GM21515 (cell line): ENCODE data around the gene GP9.
A peak's percentile ranks its signal among the peaks of the same experiment; 100 is the strongest.

Experiments
- ATAC-seq: cut with Tn5 transposase; IDR thresholded peaks from one replicate; pipeline ENCODE4 v1.9.1; 2021; ENCODE audit not compliant: unreplicated experiment

GP9 gene

DNA sequence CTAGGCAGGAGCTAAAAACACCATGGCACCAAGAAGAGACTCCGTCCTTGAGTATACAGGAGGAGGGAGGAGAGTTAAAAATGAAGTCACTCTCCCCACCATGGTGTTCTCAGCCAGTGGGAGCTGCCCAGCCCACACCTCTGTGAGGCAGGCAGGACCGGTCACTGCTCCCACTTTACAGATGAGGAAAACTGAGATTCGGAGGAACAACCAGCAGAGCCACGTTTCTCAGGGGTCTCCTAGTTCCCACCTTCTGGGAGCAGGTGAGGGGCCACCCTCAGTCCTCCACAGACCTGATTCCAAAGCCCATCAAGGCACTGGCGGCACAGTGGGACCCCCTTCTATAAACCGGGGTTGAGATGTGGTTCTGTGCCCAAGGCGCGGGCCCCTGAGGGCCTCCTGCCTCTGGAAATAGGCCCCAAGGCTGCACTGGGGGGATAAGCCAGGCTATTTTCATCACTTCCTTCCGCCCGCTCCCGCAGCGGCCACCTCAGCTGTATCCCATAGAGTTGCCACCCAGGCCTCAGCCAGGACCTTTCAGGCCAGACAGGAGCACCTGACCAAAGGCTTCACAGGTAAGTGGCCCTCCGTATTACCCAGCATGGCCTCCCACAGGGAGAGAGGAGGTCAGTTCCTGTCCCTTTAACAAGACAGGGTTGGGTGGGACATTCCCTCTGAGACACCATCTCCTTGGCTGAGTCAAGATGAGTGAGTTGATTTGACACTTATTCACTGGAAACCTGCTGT is at the start of gene GP9:
GP9 (plus strand) TSS at position 504 of the 747 bp plus-strand sequence. CDS start 961 bp downstream, outside the sequence.
- ATAC-seq: no peak

DNA sequence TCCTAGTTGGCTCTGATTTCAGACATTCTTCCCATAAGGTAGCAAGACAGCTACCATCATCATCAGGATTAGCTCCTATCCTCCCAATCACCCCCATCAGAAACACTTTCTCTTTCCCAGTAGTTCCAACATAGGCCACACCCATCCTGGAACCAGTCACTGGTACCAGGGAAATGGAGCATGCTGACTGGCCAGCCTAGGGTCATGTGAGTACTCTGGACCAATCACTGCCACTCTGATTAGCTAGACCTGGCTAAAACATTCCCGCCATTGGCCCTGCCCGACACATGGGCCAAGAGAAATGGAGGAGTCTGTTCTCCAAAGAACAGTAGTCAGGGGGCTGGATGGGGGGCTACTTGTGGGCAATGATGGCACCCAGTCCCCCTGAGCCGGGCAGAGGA is 47.1 kb upstream of the GP9 start:
- no peak for ATAC-seq

DNA sequence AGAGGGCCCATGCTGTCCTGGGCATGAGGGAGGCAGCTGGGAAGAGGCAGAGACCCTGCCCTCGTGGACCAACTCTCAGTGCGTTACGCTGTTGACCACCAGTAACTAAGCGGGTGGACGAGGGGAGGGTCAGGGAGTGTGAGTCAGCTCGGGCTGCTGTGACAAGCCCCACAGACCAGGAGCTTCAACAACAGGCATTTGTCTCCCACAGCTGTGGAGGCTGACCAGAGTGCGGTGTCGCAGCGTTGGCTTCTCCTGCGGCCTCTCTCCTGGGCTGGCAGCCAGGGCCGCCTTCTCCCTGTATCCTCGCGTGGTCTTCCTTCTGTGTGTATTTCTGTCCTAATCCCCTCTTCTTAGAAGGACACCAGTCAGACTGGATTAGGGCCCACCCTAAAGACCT is 46.4 kb upstream of the GP9 start:
- no peak for ATAC-seq

DNA sequence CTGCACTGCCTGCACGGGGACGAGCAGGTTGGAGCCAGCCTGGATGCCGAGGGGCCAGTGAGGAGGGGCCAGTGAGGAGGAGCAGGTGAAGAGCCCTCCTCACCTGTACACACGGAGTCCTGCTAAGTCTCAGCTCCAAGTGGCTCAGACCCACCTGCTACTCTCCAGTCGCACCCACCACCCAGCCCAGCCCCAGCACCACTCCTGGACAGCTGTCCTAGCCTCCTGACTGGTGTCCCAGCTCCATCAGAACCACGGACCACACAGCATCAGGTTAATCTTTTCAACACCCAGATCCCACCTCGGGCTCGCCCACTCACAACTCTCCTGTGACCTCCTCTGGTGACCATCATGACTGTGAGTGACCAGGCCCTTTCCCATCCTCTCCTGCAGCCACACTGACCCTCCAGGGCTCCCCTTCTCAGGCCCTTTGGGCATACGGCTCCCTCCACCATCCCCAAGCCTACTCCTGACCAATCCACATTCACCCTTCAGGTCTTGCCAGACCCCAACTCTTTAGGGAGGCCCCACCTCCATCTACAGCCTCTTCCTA is 45.7 kb upstream of the GP9 start:
- ATAC-seq: no peak

DNA sequence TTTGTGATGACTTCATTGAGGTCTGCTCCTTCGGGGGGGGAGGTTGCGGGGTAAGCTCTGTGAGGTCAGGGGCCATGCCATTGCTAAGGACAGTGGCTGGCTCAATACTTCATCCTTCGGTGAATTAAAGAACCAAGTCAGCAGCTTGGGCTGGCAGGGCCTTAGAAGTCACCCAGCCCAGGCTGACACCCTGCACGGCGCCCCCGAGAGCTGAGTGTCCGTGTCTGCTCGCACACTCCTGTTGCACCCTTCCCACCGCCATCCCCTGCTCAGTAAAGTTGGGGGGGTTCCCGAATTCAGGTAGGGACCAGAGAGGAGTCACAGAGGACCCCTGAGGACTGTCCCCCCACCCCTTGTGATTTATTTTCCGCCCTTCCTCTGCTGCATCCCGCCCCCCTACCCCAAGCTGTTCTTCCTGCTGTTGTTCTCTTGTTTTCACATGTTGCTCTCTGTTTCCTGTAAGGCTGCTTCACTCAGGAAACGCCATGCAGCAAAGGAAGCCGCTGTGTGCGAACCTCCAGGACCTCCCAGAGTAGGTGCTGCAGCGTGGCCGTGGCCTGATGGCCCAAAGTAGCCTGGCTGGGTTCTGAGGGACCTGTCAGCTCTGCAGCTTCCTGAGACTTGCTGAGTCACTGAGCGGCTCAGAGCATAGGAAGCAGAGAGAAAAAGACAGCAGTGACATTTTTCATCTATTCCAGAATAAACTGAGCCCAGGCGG is 45.0 kb upstream of the GP9 start:
- ATAC-seq: no peak

DNA sequence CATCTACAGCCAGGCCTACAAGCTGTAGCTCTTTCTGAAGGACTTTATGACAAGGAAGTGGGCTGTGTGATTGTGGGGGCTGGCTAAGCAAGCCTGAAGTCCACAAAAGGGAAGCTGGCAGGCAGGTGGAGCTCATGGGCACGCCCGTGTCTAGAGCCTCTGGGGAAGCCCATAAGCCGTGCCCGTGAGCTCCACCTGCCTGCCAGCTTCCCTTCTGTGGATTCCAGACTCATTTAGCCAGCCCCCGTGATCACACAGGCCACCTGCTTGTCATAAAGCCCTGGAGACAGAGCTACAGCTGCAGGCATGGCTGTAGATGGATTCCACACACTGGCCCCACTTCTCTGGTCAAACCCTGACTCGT is 44.2 kb upstream of the GP9 start:
- no peak for ATAC-seq

DNA sequence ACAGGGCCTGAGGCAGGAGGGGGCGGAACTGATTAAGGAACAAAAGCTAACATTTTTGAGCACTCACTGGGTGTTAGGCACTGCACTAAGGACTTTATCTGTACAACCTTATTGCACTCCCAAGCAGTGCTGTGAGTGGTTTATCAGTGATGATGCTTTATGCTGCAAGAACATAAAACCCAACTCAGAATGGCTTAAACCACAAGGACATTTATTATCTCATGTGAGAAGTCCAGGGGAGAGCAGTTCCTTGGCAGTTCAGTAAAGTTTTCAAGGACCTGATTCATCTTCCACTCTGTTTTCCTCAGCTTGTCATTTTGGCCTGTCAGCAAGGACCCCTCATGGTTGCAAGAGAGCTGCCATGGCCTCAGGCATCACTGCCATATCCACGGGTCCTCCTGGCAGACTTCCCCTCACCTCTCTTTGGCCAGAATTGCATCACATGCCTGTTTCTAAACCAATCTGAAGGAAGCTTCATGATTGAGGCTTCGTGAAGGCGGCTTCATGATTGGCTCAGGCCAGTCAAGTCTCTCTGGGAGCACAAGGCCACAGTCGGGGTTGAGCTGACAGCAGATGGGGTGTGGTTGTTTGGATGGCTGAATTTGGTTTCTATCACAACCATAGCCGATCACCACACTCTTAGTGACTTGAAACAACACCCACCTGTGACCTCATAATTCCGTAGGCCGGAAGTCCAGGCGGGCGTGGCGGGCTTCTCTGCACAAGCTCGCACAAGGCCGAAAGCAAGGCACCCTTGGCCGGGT is 43.7 kb upstream of the GP9 start:
- no peak for ATAC-seq

DNA sequence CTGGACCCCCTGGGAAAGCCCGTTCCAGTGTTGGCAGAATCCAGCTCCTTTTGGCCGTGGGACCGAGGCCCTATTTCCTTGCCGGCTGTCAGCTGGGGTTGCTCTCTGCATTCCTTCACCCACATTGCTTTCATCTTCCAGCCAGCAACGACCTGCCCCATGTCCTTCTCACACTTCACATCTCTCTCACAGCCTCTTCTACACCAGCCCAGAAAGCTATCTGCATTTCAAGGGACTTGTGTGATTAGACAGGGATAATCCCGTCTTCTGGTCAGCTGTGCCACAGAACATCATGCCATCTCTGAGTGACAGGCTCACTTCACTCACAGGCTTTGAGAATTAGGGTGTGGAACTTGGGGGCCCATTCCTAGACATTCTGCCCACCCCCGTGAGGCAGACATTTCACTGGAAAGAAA is 43.1 kb upstream of the GP9 start:
- no peak for ATAC-seq

DNA sequence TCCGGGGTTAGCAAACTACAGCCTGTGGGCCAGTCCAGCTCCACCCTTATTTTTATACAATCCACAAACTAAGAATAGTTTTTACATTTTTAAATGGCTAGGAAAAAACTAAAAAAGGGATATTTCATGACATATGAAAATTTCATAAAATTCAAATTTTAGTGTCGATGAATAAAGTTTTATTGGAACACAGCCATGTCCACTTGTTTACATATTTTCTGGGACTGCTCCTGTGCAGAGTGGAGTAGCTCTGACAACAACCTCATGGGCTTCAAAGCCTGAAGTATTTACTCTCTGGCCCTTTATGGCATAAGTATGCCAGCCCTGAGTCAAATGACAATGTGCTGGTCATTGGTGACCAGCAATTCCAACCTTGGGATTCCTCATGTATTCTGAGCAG is 42.3 kb upstream of the GP9 start:
- ATAC-seq: no peak

DNA sequence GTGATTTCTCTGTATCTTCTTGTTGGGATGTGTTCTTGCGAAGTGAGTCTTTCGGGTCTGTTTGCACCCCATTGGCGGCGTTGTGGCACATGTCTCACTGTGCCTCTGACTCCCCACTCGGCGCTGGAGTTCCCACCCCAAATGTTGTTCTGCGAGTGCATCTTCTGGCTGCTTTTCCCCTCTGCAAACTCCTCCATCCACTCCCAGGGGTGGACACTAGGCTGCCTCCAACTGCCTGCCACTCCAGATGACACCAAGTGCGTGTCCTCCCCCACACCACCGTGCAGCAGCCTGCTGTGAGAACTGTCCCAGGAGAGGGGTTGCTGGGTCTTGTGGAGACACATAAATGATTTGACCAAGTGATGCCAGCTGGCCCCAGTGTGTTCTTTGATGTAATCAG is 41.8 kb upstream of the GP9 start:
- ATAC-seq: no peak

DNA sequence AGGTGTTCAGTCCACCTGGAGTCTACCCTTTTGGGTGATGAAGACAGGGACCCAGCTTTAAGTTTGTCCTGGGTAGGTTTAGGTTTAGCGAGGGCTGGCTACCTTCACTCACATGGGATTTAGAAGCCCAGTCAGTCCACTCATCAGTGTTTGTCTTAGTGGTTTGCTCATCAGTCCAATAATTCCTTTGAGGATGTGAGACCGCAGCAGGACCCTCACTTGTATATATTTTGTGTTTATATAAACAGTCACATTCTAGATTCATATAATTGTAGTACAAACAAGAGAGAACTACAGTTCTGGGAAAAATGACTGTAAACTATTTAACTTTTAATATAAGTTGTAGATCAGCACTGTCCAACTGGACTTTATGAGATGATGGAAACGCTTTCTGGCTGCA is 41.3 kb upstream of the GP9 start:
- ATAC-seq: no peak

DNA sequence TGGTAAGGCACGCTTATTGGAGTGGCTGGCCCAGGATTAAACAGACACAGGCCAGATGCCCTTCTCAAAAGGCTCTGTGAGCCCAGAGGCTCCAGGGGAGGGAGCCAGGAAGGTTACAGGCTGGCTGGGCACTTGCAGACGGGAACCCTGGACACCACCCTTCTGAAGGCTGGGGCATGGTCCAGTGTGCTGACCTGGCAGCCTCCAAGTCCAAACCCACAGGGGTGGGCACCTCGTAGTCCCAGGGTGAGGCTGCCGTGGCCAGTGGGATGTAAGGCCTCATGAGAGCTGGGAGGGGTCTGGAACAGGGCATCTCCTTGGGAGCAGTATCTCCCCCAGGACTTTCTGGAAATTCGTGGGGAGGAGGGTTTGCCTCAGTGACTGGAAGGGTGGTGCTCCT is 39.9 kb upstream of the GP9 start:
- no peak for ATAC-seq

DNA sequence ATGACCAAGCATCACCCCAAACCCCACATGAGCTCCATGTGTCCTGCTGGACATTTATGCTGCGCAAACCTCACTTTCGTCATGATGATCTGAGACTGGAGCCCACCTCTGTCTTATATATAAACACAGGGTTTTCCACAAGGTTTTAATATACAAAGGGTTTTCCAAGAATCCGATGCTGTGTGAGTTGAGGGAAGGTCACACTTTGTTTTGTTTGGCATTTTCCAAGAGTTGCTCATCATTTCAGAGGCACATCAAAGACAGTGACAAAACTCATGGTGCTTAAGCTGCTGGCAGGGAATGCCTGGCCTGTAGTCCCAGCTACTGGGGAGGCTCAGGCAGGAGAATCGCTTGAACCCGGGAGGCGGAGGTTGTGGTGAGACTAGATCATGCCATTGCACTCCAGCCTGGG is 39.4 kb upstream of the GP9 start:
- ATAC-seq: no peak

DNA sequence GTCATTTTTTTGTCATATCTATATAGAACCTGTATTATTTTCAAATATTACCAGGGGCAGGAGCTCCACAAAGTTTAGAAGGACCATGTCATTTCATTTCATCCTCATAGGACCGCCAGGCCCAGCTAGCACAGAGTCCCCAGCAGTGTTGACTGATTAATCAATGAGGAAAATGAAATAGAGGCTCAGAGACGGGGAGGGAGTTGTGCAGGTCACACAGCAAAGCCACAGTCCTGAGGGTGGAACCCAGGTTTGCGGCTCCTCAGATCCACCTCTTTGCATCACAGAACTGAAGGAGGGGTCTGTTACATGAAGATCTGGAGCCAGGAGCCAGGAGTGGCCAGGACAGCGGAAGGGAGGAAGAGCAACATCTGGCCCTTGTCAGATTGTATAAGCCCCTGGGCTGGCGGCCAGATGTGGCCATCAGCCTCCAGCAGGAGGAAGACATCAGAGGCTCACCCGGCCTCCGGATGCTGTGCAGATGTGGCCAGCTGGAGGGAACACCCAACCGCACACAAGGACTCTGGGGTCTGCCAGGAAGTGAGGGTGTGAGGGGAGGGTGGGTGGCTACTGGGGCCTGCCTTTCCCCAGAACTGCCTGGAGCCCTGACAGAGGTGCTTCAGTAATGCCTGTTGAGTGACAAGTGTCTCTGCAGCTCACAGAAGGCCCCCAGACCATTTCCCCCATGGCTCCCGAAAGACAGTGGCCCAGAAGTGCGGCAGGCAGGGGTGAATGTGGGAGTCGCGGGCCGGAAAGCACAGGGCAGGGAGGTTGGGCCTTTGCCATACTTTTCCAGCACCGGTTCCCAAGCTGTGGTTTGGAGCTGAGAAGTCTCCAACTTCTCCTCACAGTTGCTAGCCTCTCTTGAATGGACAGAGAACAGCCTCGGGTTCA is 38.2 kb upstream of the GP9 start:
- ATAC-seq: no peak

DNA sequence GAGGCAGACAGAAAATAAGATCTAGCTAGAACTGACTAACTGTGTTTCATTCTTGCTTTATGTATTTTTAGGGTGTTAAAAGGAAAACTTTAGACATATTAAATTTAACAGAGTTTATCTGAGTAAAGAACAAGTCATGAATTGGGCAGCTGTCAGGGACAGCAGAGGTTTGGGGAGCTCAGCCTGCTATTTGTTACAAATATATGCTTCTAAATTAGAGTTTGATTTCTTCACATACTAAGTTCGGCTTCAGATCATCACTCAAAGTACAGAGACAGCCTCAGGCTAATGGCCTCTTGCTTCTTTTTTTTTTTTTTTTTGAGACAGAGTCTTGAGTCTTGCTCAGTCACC is 37.6 kb upstream of the GP9 start:
- no peak for ATAC-seq

DNA sequence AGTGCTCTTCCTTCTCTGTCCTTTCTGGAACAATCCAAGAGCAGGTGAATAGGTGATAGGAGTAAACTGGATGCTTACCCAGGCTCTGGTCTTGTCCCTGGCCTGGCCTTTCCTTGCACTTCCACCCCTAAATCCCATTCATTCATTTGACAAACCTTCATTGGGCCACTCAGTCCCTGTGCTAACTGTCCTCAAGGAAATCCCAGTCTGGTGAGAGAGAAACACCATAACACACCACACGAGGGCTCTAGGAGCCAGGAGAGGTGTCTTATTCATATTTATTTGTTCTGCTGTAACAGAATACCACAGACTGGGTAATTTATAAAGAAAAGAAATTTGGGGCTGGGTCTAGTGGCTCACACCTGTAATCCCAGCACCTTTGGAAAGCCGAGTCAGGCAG is 36.7 kb upstream of the GP9 start:
- no peak for ATAC-seq

DNA sequence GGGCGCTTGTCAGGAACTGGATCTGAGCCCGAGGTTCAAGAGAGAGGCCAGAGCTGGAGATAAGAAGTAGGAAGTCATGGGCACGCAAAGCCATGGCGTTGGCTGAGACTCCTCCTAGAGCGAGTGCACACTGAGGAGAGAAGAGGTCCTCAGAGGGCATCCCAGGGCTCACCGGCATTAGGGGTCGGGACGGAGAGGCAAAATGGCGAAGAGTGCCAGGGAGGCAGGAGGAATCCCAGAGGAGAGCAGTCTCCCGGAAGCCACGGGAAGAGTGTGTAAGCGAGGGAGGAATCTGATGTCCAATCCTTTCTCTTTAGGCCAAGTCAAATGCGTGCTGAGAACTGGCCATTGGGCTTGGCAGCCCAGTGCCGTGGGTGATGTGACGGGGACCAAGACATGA is 35.5 kb upstream of the GP9 start:
- ATAC-seq: no peak

DNA sequence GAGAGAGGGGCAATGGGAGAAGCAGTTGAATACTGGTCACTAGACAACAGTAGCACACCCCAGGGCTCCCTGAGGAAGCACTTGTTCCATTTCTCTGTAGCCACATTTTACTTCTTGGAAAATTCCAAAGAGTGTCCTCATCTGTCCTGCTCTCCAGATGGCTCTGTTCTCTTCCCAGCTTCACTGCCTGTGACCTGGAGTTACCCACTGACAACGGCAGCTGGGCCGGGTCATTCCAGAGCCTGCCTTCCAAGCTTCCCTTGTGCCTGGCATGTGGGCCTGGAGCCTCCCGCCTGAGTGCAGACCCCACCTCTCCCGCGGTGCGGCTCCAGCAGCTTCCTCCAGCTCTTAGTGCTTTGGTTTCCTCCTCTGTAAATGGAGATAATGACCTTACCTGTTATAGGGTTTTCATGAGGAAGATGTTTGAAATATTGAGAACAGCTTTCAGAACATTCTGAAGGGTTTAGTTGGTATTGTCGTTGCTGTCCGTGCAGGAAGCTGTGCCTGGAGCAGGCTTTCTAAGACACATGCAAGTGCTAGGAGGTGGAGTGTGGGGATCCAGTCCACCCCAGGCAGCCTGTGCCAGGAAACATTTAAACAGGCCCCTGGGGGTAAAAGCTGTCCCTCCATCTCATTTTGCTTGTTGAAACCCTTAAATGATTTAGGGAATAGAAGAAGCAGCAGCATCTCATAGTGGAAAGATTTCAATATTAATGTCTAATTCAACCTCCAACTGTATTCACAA is 34.7 kb upstream of the GP9 start:
- no peak for ATAC-seq

DNA sequence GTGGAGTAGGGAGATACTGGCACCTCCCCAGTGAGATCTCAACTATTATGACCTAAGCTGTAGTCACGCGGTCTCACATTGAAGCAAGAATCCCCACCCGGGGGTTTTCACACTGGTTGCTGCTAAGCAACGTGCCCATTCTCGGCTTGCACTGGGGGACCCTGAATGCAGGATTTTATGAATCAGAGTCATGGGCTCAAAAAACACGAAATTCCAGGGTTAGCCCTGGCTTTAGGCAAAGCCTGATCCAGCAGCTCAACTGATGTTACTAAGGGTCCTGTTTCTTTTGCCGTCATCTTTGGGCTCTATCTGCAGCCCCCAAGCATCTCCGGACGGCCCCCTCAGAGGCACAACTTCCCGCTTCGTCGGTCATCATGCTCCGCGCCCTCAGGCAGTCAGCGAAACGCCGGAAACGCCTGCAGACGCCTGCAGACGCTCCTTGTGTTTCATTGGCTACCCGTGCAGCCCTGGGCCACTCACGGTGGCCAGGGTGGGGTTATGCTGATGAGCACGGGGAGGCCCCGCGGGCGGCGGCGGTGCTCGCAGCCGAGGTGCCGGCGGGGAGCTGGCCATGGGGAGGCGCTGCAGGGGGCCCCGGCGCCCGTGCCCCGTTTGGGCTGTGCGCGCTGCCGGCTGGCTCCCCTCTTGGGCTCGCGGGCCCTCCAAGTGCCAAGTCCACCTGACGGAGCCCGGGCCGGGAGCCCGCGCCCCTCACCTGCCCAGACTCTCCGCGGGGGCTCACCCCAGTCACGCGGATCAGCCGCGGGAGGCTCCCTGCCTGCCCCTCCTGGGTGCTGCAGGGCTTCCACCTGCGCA is 33.6 kb upstream of the GP9 start:
- ATAC-seq: peak; percentile 97
